ENCODE results near the gene ZNF213.

ZNF213 gene

GRCh38 chr16:3129137-3130131 is 5.4 kb upstream of the ZNF213 start:
- no peaks in the 10 kb centered on the region for H3F3A ChIP-seq (ENCODE audit: low read depth)
- H3K4me1 ChIP-seq (ENCODE audit: insufficient read depth, low read length, poor library complexity, severe bottlenecking), result peaks cover 4% of the 10 kb centered on the region
- peak overlapping the region; percentile 80 for H3K9ac ChIP-seq (ENCODE audit: low read depth, low read length, poor library complexity, severe bottlenecking)
- H4K20me1 ChIP-seq (ENCODE audit: insufficient read depth, low read length, poor library complexity, severe bottlenecking), result no peaks in the 10 kb centered on the region
- H3K27me3 ChIP-seq (ENCODE audit: insufficient read depth, low read length, poor library complexity, severe bottlenecking), result peaks cover 3% of the 10 kb centered on the region
- H3K4me3 ChIP-seq (ENCODE audit: low read length, poor library complexity, severe bottlenecking), result peak overlapping the region; percentile 78
- no peaks in the 10 kb centered on the region for H3K9me2 ChIP-seq (replicated peaks; ENCODE audit: low read depth, low read length)
- H3K4me2 ChIP-seq (ENCODE audit: low read depth, low read length, poor library complexity, severe bottlenecking), result peak overlapping the region; percentile 93
- H2AFZ ChIP-seq (ENCODE audit: low read length), result no peak overlapping the region
- TF ChIP-seq EZH2phosphoT487 (IDR thresholded peaks at IDR 0.05; ENCODE audit: borderline replicate concordance) (no peak), CTCF (conservative IDR thresholded peaks at IDR 0.05; ENCODE audit: low read length) (peak; percentile 72)
- no peaks in the 10 kb centered on the region for H3K9me3 ChIP-seq (ENCODE audit: insufficient read depth, low read depth, low read length)
- no peaks in the 10 kb centered on the region for H3K36me3 ChIP-seq (ENCODE audit: insufficient read depth, low read length)
- peaks cover 20% of the 10 kb centered on the region for H3K79me2 ChIP-seq (ENCODE audit: insufficient read depth, low read length)

GRCh38 chr16:3131755-3132377 is 3.0 kb upstream of the ZNF213 start:
- Histone ChIP-seq H3K9me2 (replicated peaks; ENCODE audit: low read depth, low read length) (no peaks in the 10 kb centered on the region), H2AFZ (ENCODE audit: low read length) (no peak overlapping the region), H3K79me2 (ENCODE audit: insufficient read depth, low read length) (peaks cover 29% of the 10 kb centered on the region), H3F3A (ENCODE audit: low read depth) (no peaks in the 10 kb centered on the region), H3K9ac (ENCODE audit: low read depth, low read length, poor library complexity, severe bottlenecking) (no peak overlapping the region), H3K9me3 (ENCODE audit: insufficient read depth, low read depth, low read length) (no peaks in the 10 kb centered on the region), H3K36me3 (ENCODE audit: insufficient read depth, low read length) (no peaks in the 10 kb centered on the region), H4K20me1 (ENCODE audit: insufficient read depth, low read length, poor library complexity, severe bottlenecking) (no peaks in the 10 kb centered on the region), H3K4me2 (ENCODE audit: low read depth, low read length, poor library complexity, severe bottlenecking) (no peak overlapping the region), H3K4me1 (ENCODE audit: insufficient read depth, low read length, poor library complexity, severe bottlenecking) (no peaks in the 10 kb centered on the region), H3K27me3 (ENCODE audit: insufficient read depth, low read length, poor library complexity, severe bottlenecking) (peaks cover 5% of the 10 kb centered on the region), H3K4me3 (ENCODE audit: low read length, poor library complexity, severe bottlenecking) (no peak overlapping the region)
- TF ChIP-seq CTCF (conservative IDR thresholded peaks at IDR 0.05; ENCODE audit: low read length) (peak; percentile 62), EZH2phosphoT487 (IDR thresholded peaks at IDR 0.05; ENCODE audit: borderline replicate concordance) (no peak)

GRCh38 chr16:3133844-3134243 is 985 bp upstream of the ZNF213 start:
- Histone ChIP-seq H3K4me2 (ENCODE audit: low read depth, low read length, poor library complexity, severe bottlenecking) (peak overlapping the region; percentile 87), H3K4me3 (ENCODE audit: low read length, poor library complexity, severe bottlenecking) (peak overlapping the region; percentile 90), H4K20me1 (ENCODE audit: insufficient read depth, low read length, poor library complexity, severe bottlenecking) (no peaks in the 10 kb centered on the region), H3K4me1 (ENCODE audit: insufficient read depth, low read length, poor library complexity, severe bottlenecking) (no peaks in the 10 kb centered on the region), H3K27me3 (ENCODE audit: insufficient read depth, low read length, poor library complexity, severe bottlenecking) (peaks cover 5% of the 10 kb centered on the region), H3K9ac (ENCODE audit: low read depth, low read length, poor library complexity, severe bottlenecking) (peak overlapping the region; percentile 95), H3K36me3 (ENCODE audit: insufficient read depth, low read length) (no peaks in the 10 kb centered on the region), H3K9me3 (ENCODE audit: insufficient read depth, low read depth, low read length) (no peaks in the 10 kb centered on the region), H3F3A (ENCODE audit: low read depth) (no peaks in the 10 kb centered on the region), H3K9me2 (replicated peaks; ENCODE audit: low read depth, low read length) (no peaks in the 10 kb centered on the region), H3K79me2 (ENCODE audit: insufficient read depth, low read length) (peaks cover 32% of the 10 kb centered on the region), H2AFZ (ENCODE audit: low read length) (no peak overlapping the region)
- no peak for TF ChIP-seq EZH2phosphoT487 (IDR thresholded peaks at IDR 0.05; ENCODE audit: borderline replicate concordance)
